CD14-positive monocyte (primary cell): Measurements from ENCODE around the gene SNPH. TPM values are rescaled to one million over a fixed set of nuclear protein-coding genes. Genes with fewer than 3 reads are reported as not detected.
A peak's percentile ranks its signal among the peaks of the same experiment; 100 is the strongest.

Experiments
- DNase-seq, 3 donors: peaks; one replicate each; pipeline ENCODE4 v3.0.0-alpha.2; 2011 to 2022
- H2AFZ ChIP-seq: 2 replicates; pipeline ENCODE4 v1.6.0; 2012; ENCODE audit warnings: mild to moderate bottlenecking, low read depth, low read length, inconsistent platforms; ENCODE audit not compliant: insufficient read depth, poor library complexity, severe bottlenecking
- H3K27ac ChIP-seq, 2 donors: 1 replicate in 1 of 2; 2 replicates in 1 of 2; pipeline ENCODE4 v1.5.1; 2012 to 2013; ENCODE audit warnings: low read length in 2 of 2, control low read depth in 1 of 2, inconsistent platforms in 1 of 2, low read depth in 1 of 2, mild to moderate bottlenecking in 1 of 2
- H3K27me3 ChIP-seq, 2 donors: one replicate each; pipeline versions ENCODE4 v1.6.0 to v1.6.1; 2011 to 2013; ENCODE audit warnings: low read length in 2 of 2; ENCODE audit not compliant: control insufficient read depth in 2 of 2, insufficient read depth in 2 of 2
- H3K36me3 ChIP-seq, 2 donors: replicated peaks in 1 of 2; 1 replicate in 1 of 2; 2 replicates in 1 of 2; pipeline versions ENCODE4 v1.5.1 to v1.6.1; 2012 to 2013; ENCODE audit warnings: low read length in 2 of 2, control low read depth in 1 of 2, inconsistent platforms in 1 of 2, mild to moderate bottlenecking in 1 of 2; ENCODE audit not compliant: insufficient read depth in 2 of 2, control insufficient read depth in 1 of 2
- H3K4me1 ChIP-seq, 2 donors: 1 replicate in 1 of 2; 2 replicates in 1 of 2; pipeline versions ENCODE4 v1.5.1 to v1.6.1; 2012 to 2013; ENCODE audit warnings: low read length in 2 of 2, control low read depth in 1 of 2, inconsistent platforms in 1 of 2, mild to moderate bottlenecking in 1 of 2, moderate library complexity in 1 of 2; ENCODE audit not compliant: insufficient read depth in 2 of 2, control insufficient read depth in 1 of 2
- H3K4me2 ChIP-seq: replicated peaks from 2 replicates; pipeline ENCODE3; 2012; ENCODE audit warnings: low read length, moderate library complexity, mild to moderate bottlenecking; ENCODE audit not compliant: poor library complexity, severe bottlenecking; ENCODE audit errors: extremely low read depth
- H3K4me3 ChIP-seq, 3 experiments: fragments of 200-600 bp in 1 of 3; sonication (generic) in 1 of 3; replicated peaks in 1 of 3; 1 replicate in 2 of 3; 2 replicates in 1 of 3; pipeline ENCODE4 v1.5.1; 2011 to 2013; ENCODE audit warnings: low read length in 3 of 3, mild to moderate bottlenecking in 3 of 3, control low read depth in 2 of 3, low read depth in 2 of 3, inconsistent platforms in 1 of 3, moderate library complexity in 1 of 3
- H3K79me2 ChIP-seq: 2 replicates; pipeline ENCODE4 v1.6.0; 2012; ENCODE audit warnings: mild to moderate bottlenecking, control low read depth, inconsistent platforms, low read length, moderate library complexity; ENCODE audit not compliant: insufficient read depth
- H3K9ac ChIP-seq: 2 replicates; pipeline ENCODE4 v1.6.0; 2017; ENCODE audit warnings: low read length, mild to moderate bottlenecking; ENCODE audit not compliant: insufficient read depth, poor library complexity, severe bottlenecking
- H3K9me3 ChIP-seq, 2 donors: replicated peaks in 1 of 2; 1 replicate in 1 of 2; 2 replicates in 1 of 2; pipeline versions ENCODE4 v1.5.1 to v1.6.1; 2012 to 2013; ENCODE audit warnings: low read length in 2 of 2, control low read depth in 1 of 2; ENCODE audit not compliant: control insufficient read depth in 1 of 2, insufficient read depth in 1 of 2
- H4K20me1 ChIP-seq: 2 replicates; pipeline ENCODE4 v1.6.0; 2012; ENCODE audit warnings: mild to moderate bottlenecking, low read length, control low read depth, moderate library complexity; ENCODE audit not compliant: insufficient read depth
- H3K27ac Mint-ChIP-seq, 7 donors: one replicate each; pipeline ENCODE4 v1.8.0; 2020; ENCODE audit warnings: mild to moderate bottlenecking in 7 of 7, mixed read lengths in 7 of 7, moderate library complexity in 6 of 7, inconsistent platforms in 2 of 7
- H3K27me3 Mint-ChIP-seq, 3 donors: one replicate each; pipeline ENCODE4 v1.8.0; 2021 to 2022; ENCODE audit warnings: low read depth in 3 of 3, mild to moderate bottlenecking in 3 of 3, mixed read lengths in 3 of 3, moderate library complexity in 3 of 3, inconsistent platforms in 1 of 3
- H3K36me3 Mint-ChIP-seq, 2 donors: one replicate each; pipeline ENCODE4 v1.8.0; 2020; ENCODE audit warnings: mixed read lengths in 2 of 2, inconsistent platforms in 1 of 2, mild to moderate bottlenecking in 1 of 2
- H3K4me1 Mint-ChIP-seq: one replicate; pipeline ENCODE4 v1.8.0; 2020; ENCODE audit warnings: mild to moderate bottlenecking, mixed read lengths
- H3K4me3 Mint-ChIP-seq, 2 donors: one replicate each; pipeline ENCODE4 v1.8.0; 2020; ENCODE audit warnings: mild to moderate bottlenecking in 2 of 2, mixed read lengths in 2 of 2, moderate library complexity in 1 of 2
- H3K9me3 Mint-ChIP-seq, 7 donors: one replicate each; pipeline ENCODE4 v1.8.0; 2020 to 2022; ENCODE audit warnings: mixed read lengths in 7 of 7, mild to moderate bottlenecking in 6 of 7, moderate library complexity in 6 of 7, inconsistent platforms in 2 of 7
- CTCF ChIP-seq: fragments of 200-600 bp; IDR thresholded peaks from one replicate; pipeline ENCODE4 v1.8.0; 2022; ENCODE audit warnings: antibody characterized with exemption, mild to moderate bottlenecking
- WGBS: methylation state at CpG from one replicate; pipeline ENCODE4 v1.1.5; 2013; ENCODE audit warnings: missing lambda C conversion rate; ENCODE audit not compliant: insufficient coverage; 5-methylcytosine and 5-hydroxymethylcytosine counted together
- intact Hi-C, 2 donors: fragments of 100-400 bp; cut with micrococcal nuclease; formaldehyde crosslinking; loops; one replicate each; pipeline versions ENCODE4 v1.15.0 to v1.15.1; 2023
- polyA plus RNA-seq, 3 donors: library from polyadenylated mRNA; depleted of rRNA in 1 of 3; unstranded in 2 of 3; stranded (reverse) in 1 of 3; fragments of 300-500 nt in 2 of 3; fragments of >200 nt in 1 of 3; fragmentation: Illumina TruSeq in 2 of 3; gene quantifications; 1 replicate in 2 of 3; 2 replicates in 1 of 3; pipeline ENCODE4 v1.2.3, GENCODE V29; 2012 to 2021

Gene SNPH
- polyA plus RNA-seq, 3 donors = 0.07 to 0.10 TPM; not detected in 1

GRCh38 chr20:1269850-1270249, 3.8 kb downstream of the SNPH start:
- H3K27me3 ChIP-seq = peaks cover 23 to 33% of the 10 kb centered on the region in 2 donors
- peaks cover 10% of the 10 kb centered on the region for H3K4me1 Mint-ChIP-seq
- WGBS = no CpG with 5 or more reads among the region's 3 CpGs
- intact Hi-C loops = no loop called here
- H3K27ac ChIP-seq = no peak overlapping the region
- no peaks in the 10 kb centered on the region for H3K36me3 ChIP-seq
- H3K4me1 ChIP-seq = peaks cover 6 to 12% of the 10 kb centered on the region in 2 donors
- no peaks in the 10 kb centered on the region for H3K9me3 ChIP-seq
- DNase-seq = no peak
- H3K79me2 ChIP-seq = no peaks in the 10 kb centered on the region
- H3K4me3 ChIP-seq = no peak overlapping the region
- H4K20me1 ChIP-seq = no peaks in the 10 kb centered on the region
- H3K9me3 Mint-ChIP-seq = peaks cover 0 to 9% (median 0%) of the 10 kb centered on the region in 7 donors
- no peak overlapping the region for H3K4me2 ChIP-seq
- H2AFZ ChIP-seq = no peak overlapping the region
- peak overlapping the region in 1 of 7 donors; percentile 24 for H3K27ac Mint-ChIP-seq
- peaks cover 20 to 37% (median 31%) of the 10 kb centered on the region in 3 donors for H3K27me3 Mint-ChIP-seq
- H3K9ac ChIP-seq = no peak overlapping the region
- peaks cover 0 to 9% of the 10 kb centered on the region in 2 donors for H3K36me3 Mint-ChIP-seq
- TF ChIP-seq CTCF = no peak
- H3K4me3 Mint-ChIP-seq = no peak overlapping the region

DNA sequence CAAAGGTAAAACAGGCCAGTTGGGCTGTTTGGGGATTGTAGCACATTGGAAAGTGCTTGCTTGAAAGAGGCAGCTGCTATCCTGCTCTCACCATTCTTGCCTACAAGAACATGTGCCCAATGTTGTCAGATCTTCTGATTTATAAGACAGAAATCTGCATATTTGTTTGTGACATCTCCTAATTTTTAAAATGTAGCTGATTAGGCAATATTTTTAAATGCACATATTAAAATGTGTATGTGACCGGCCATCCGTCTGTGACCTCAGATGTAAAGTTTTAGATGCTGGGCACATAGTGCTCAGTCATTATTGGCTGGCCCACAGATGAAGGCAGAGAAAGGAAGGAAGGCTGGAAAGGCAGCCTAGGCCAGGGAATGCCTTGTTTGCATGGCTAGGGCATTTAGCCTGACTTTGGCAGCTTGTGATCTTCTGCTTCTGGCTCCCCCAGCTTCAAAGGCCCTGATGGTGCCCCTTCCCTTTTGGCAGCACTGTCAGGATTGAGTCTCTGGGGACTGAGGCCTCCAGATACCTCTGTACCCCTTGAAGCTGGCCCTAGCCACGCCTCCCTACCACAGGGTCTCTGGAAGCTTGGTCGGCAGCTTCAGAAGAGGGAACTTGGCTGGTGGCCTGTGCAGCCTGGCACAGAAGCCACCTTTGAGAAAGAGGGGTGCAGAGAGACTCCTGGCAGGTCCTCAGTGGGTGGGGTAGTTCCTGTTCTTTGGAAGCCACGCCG, 6.4 kb downstream of the SNPH start:
- no peak for TF ChIP-seq CTCF
- peaks cover 2 to 11% (median 11%) of the 10 kb centered on the region in 3 donors for H3K27me3 Mint-ChIP-seq
- 6% methylated on average over 2 of the region's 6 CpGs for WGBS

More for the DNA sequence above, 6.4 kb downstream of the SNPH start:
- no peak overlapping the region for H3K4me2 ChIP-seq
- no peaks in the 10 kb centered on the region for H3K79me2 ChIP-seq
- H3K4me3 ChIP-seq = no peak overlapping the region
- no peaks in the 10 kb centered on the region for H3K9me3 ChIP-seq
- intact Hi-C loops = no loop called here
- Mint-ChIP-seq H3K9me3 (no peaks in the 10 kb centered on the region), H3K4me3 (no peak overlapping the region), H3K36me3 (no peaks in the 10 kb centered on the region), H3K27ac (no peak overlapping the region), H3K4me1 (no peaks in the 10 kb centered on the region)
- no peak overlapping the region for H2AFZ ChIP-seq
- no peaks in the 10 kb centered on the region for H3K4me1 ChIP-seq
- H3K27ac ChIP-seq = no peak overlapping the region
- no peaks in the 10 kb centered on the region for H4K20me1 ChIP-seq
- H3K36me3 ChIP-seq = no peaks in the 10 kb centered on the region
- peaks cover 4 to 8% of the 10 kb centered on the region in 2 donors for H3K27me3 ChIP-seq
- no peak overlapping the region for H3K9ac ChIP-seq
- no peak for DNase-seq
